PC-3 (cell line): ENCODE results near the gene LRRC49. TPM values are rescaled to one million over a fixed set of nuclear protein-coding genes. Genes with fewer than 3 reads are reported as not detected.

ENCODE experiments used
- ATAC-seq: fragments of 200-7000 bp; cut with Tn5 transposase; 2 replicates; pipeline ENCODE4 v1.9.1; 2020; ENCODE audit warnings: mild to moderate bottlenecking, moderate library complexity
- BruUV-seq: library from RNA; stranded (reverse); fragments of 400-500 nt; replicated peaks from 2 replicates; lab custom pipeline; 2021; lab: Mats Ljungman, UMichigan
- CTCF ChIA-PET: fragments of 300-600 bp; sonication (Branson Sonifier 250); formaldehyde crosslinking; loops from one replicate; lab custom pipeline; 2022; ENCODE audit warnings: antibody characterized with exemption; lab: Charles Lee
- POLR2A ChIA-PET: fragments of 300-600 bp; sonication (Branson Sonifier 250); formaldehyde crosslinking; loops from one replicate; lab custom pipeline; 2022; ENCODE audit warnings: antibody characterized with exemption; ENCODE audit not compliant: unreplicated experiment; lab: Charles Lee
- DNase-seq: peaks from one replicate; pipeline ENCODE4 v3.0.0-alpha.2; 2015
- H2AFZ ChIP-seq: fragments of 300-600 bp; sonication (generic); 2 replicates; pipeline ENCODE4 v1.6.0; 2016; ENCODE audit warnings: antibody characterized with exemption, low read length
- H3F3A ChIP-seq: fragments of 300-600 bp; sonication (generic); one replicate; pipeline ENCODE4 v1.6.0; 2017; ENCODE audit warnings: antibody characterized with exemption, low read length, control low read depth, mild to moderate bottlenecking; ENCODE audit not compliant: unreplicated experiment
- H3K27ac ChIP-seq: fragments of 300-600 bp; sonication (generic); 2 replicates; pipeline ENCODE4 v1.5.1; 2016; ENCODE audit warnings: mild to moderate bottlenecking, low read length
- H3K27me3 ChIP-seq: fragments of 300-600 bp; sonication (generic); 2 replicates; pipeline ENCODE4 v1.6.1; 2016; ENCODE audit warnings: low read length, mixed read lengths
- H3K36me3 ChIP-seq: fragments of 300-600 bp; sonication (generic); 2 replicates; pipeline ENCODE4 v1.6.1; 2016; ENCODE audit warnings: low read depth, mixed run types, low read length, mixed read lengths
- H3K4me1 ChIP-seq: fragments of 300-600 bp; sonication (generic); 2 replicates; pipeline ENCODE4 v1.5.1; 2016; ENCODE audit warnings: low read length; ENCODE audit not compliant: insufficient read depth
- H3K4me2 ChIP-seq: fragments of 300-600 bp; sonication (generic); 2 replicates; pipeline ENCODE4 v1.6.0; 2016; ENCODE audit warnings: low read length
- H3K4me3 ChIP-seq: fragments of 300-600 bp; sonication (generic); 2 replicates; pipeline ENCODE4 v1.5.1; 2016; ENCODE audit warnings: mild to moderate bottlenecking, low read length, mixed read lengths
- H3K79me2 ChIP-seq: fragments of 300-600 bp; sonication (generic); 2 replicates; pipeline ENCODE4 v1.6.1; 2017; ENCODE audit warnings: low read length, mixed read lengths
- H3K9ac ChIP-seq: fragments of 300-600 bp; sonication (generic); 2 replicates; pipeline ENCODE4 v1.6.0; 2016; ENCODE audit warnings: mild to moderate bottlenecking, low read length
- H3K9me2 ChIP-seq: fragments of 300-600 bp; sonication (generic); replicated peaks from 2 replicates; pipeline ENCODE4 v1.6.1; 2016; ENCODE audit warnings: mixed run types, low read length, mixed read lengths
- H3K9me3 ChIP-seq: fragments of 300-600 bp; sonication (generic); 2 replicates; pipeline ENCODE4 v1.6.1; 2016; ENCODE audit warnings: low read length, mixed read lengths
- H4K20me1 ChIP-seq: fragments of 300-600 bp; sonication (generic); 2 replicates; pipeline ENCODE4 v1.6.1; 2016; ENCODE audit warnings: low read length, mixed read lengths
- CTCF ChIP-seq: fragments of 300-600 bp; sonication (generic); conservative IDR thresholded peaks from 2 replicates; pipeline ENCODE4 v1.5.1; 2017; ENCODE audit warnings: antibody characterized with exemption, low read depth, mild to moderate bottlenecking, low read length
- EZH2 ChIP-seq: fragments of 300-600 bp; sonication (generic); IDR thresholded peaks from one replicate; pipeline ENCODE4 v1.6.1; 2017; ENCODE audit warnings: antibody characterized with exemption, mild to moderate bottlenecking, low read length; ENCODE audit not compliant: unreplicated experiment
- EZH2phosphoT487 ChIP-seq: fragments of 300-600 bp; sonication (generic); IDR thresholded peaks from 2 replicates; pipeline ENCODE4 v1.6.1; 2018; ENCODE audit warnings: mild to moderate bottlenecking, antibody characterized with exemption, low read length, borderline replicate concordance
- intact Hi-C: fragments of 100-400 bp; cut with micrococcal nuclease; formaldehyde crosslinking; loops from 2 replicates; pipeline ENCODE4 v1.9.0; 2023
- total RNA-seq: library from RNA; depleted of rRNA; stranded (reverse); fragments of >200 nt; gene quantifications from 2 replicates; pipeline ENCODE4 v1.2.3, GENCODE V29; 2014

The LRRC49 gene
- total RNA-seq, 1 experiment from 2014 or later: 7.7 TPM

- peaks cover 14% of the 10 kb centered on the region for H3K36me3 ChIP-seq
- H3K9me3 ChIP-seq: no peaks in the 10 kb centered on the region
- H3F3A ChIP-seq: no peaks in the 10 kb centered on the region
- ChIA-PET CTCF (interaction anchor here (1.0 kb wide), 1 partner anchor 23 kb away, joined by 7 read pairs; no protein-coding TSS in a partner anchor), POLR2A (interaction anchor here (0.6 to 0.9 kb wide), 4 partner anchors 18 to 938 kb away, joined by 3 to 4 read pairs (median 3); no protein-coding TSS in a partner anchor)
- ATAC-seq: no peak
- no peak for DNase-seq
- TF ChIP-seq CTCF: no peak
- H4K20me1 ChIP-seq: peaks cover 5% of the 10 kb centered on the region; the same call in 1 of the 2 replicates
- no peak overlapping the region for H2AFZ ChIP-seq
- peak overlapping the region; percentile 18; the same call in 1 of the 2 replicates for H3K9ac ChIP-seq
- no TSS peak for BruUV-seq
- no peaks in the 10 kb centered on the region for H3K27me3 ChIP-seq
- intact Hi-C loops: no loop called here
- H3K4me3 ChIP-seq: peak overlapping the region; percentile 43; the same call in 1 of the 2 replicates
- H3K27ac ChIP-seq: peak overlapping the region; percentile 80
- peaks cover 44% of the 10 kb centered on the region for H3K79me2 ChIP-seq
- no peaks in the 10 kb centered on the region for H3K9me2 ChIP-seq
- H3K4me2 ChIP-seq: peak overlapping the region; percentile 89
- H3K4me1 ChIP-seq: peaks cover 38% of the 10 kb centered on the region
Observed at GRCh38 chr15:70851889-70852288, 40.7 kb upstream of the LRRC49 start.

DNA sequence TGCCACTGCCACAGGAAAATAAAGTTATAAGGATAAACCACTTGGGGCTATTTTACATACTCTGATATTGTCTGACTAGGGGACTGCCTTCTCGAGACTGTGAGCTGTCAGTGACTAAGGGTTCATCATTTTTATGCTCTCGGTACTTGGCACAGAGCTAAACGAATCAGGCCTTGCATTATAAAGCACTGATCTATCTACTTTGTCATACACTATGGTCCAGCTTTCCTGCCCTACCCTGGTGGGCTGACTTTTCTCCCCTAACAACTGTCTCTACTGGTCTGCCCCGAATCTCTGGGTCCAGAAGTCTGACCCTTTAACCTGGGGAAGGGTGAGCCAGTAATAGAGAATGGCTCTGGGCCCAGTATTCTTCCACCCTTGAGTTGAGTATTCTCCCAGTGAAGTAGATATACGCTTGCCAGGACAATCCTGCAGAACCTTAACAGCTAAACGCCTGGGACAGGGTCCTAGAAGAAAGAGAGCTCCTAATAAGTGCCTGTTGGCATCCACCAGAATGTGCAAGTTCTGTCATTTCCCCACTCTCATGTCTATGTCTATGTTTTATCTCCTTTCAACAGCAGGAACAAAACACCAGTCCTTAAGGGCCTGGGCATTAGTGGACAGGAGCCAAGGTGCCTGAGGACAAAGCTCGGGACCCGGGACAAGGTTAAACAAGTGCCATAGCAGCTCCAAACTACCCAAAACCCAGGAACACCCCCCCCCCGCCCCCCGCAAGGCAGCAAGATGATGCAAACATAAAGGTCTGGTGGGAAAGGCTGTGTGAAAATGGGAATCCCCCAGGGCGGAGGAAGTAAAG lies 39.9 kb upstream of the LRRC49 start:
- peaks cover 46% of the 10 kb centered on the region for H3K4me1 ChIP-seq
- intact Hi-C loops: no loop called here
- H3K79me2 ChIP-seq: peaks cover 44% of the 10 kb centered on the region
- H3K9ac ChIP-seq: peak overlapping the region; percentile 81
- ChIA-PET CTCF (interaction anchor here (0.8 to 1.0 kb wide), 2 partner anchors 22 to 58 kb away, joined by 3 to 7 read pairs; no protein-coding TSS in a partner anchor), POLR2A (interaction anchor here (0.6 to 0.9 kb wide), 4 partner anchors 19 to 76 kb away, joined by 3 to 4 read pairs (median 3); no protein-coding TSS in a partner anchor)
- no peaks in the 10 kb centered on the region for H3F3A ChIP-seq
- H3K4me3 ChIP-seq: peak overlapping the region; percentile 86
- H2AFZ ChIP-seq: no peak overlapping the region
- H3K27ac ChIP-seq: peak overlapping the region; percentile 80
- H3K4me2 ChIP-seq: peak overlapping the region; percentile 89
- TSS peak; percentile 41 for BruUV-seq
- no peaks in the 10 kb centered on the region for H3K9me3 ChIP-seq
- peaks cover 14% of the 10 kb centered on the region for H3K36me3 ChIP-seq
- peak; percentile 88 for DNase-seq
- no peak for TF ChIP-seq EZH2
- no peaks in the 10 kb centered on the region for H3K9me2 ChIP-seq
- no peaks in the 10 kb centered on the region for H3K27me3 ChIP-seq
- peak; percentile 34 for ATAC-seq
- peaks cover 5% of the 10 kb centered on the region; the same call in 1 of the 2 replicates for H4K20me1 ChIP-seq

GRCh38 chr15:70853318-70853972 lies 39.2 kb upstream of the LRRC49 start:
- no peaks in the 10 kb centered on the region for H3F3A ChIP-seq
- no TSS peak for BruUV-seq
- H3K27me3 ChIP-seq: no peaks in the 10 kb centered on the region
- DNase-seq (peak; percentile 32), ATAC-seq (peak; percentile 23)
- H3K4me1 ChIP-seq: peaks cover 47% of the 10 kb centered on the region
- H3K79me2 ChIP-seq: peaks cover 44% of the 10 kb centered on the region
- peak overlapping the region; percentile 81 for H3K9ac ChIP-seq
- H3K4me2 ChIP-seq: peak overlapping the region; percentile 89
- H3K36me3 ChIP-seq: peaks cover 14% of the 10 kb centered on the region
- H2AFZ ChIP-seq: peak overlapping the region; percentile 67; the same call in 1 of the 2 replicates
- H3K9me3 ChIP-seq: no peaks in the 10 kb centered on the region
- no peak for TF ChIP-seq EZH2phosphoT487
- no peak for TF ChIP-seq EZH2
- TF ChIP-seq CTCF: no peak
- peak overlapping the region; percentile 80 for H3K27ac ChIP-seq
- peak overlapping the region; percentile 86 for H3K4me3 ChIP-seq
- no peaks in the 10 kb centered on the region for H3K9me2 ChIP-seq
- ChIA-PET CTCF (interaction anchor here (1.0 kb wide), 1 partner anchor 21 kb away, joined by 7 read pairs; no protein-coding TSS in a partner anchor), POLR2A (interaction anchor here (0.6 kb wide), 1 partner anchor 26 kb away, joined by 3 read pairs; no protein-coding TSS in a partner anchor)
- peaks cover 5% of the 10 kb centered on the region; the same call in 1 of the 2 replicates for H4K20me1 ChIP-seq
- intact Hi-C loops: no loop called here
